ENCODE results near the gene CXCR2.
"Not testable (repeated sequence)": the region's sequence is repeated elsewhere in the genome, so short reads cannot be mapped to it uniquely, and the experiment has no call there.

CXCR2 gene

GRCh38 chr2:218130822-218131221 lies 5.0 kb downstream of the CXCR2 start:
- no peak for DNase-seq

- DNase-seq: no peak
Measured at GRCh38 chr2:218137514-218137913, 11.7 kb downstream of the CXCR2 start.

GRCh38 chr2:218138047-218138446 lies 12.2 kb downstream of the CXCR2 start:
- no peak for DNase-seq

GRCh38 chr2:218145124-218145523 lies 19.3 kb downstream of the CXCR2 start:
- no peak for DNase-seq

- DNase-seq: no peak
Measured at GRCh38 chr2:218146056-218146455, 20.2 kb downstream of the CXCR2 start.

GRCh38 chr2:218149098-218149497 lies 23.3 kb downstream of the CXCR2 start:
- no peak for DNase-seq

- DNase-seq: no peak
Measured at GRCh38 chr2:218149848-218150440, 24.1 kb downstream of the CXCR2 start.

GRCh38 chr2:218152172-218152571 lies 26.3 kb downstream of the CXCR2 start:
- DNase-seq: no peak

- no peak for DNase-seq
Measured at GRCh38 chr2:218152777-218153176, 26.9 kb downstream of the CXCR2 start.

GRCh38 chr2:218155953-218156479 lies 30.2 kb downstream of the CXCR2 start:
- DNase-seq: no peak

GRCh38 chr2:218161644-218162043 lies 35.8 kb downstream of the CXCR2 start:
- DNase-seq: no peak

GRCh38 chr2:218162814-218163213 lies 37.0 kb downstream of the CXCR2 start:
- no peak for DNase-seq

- peak; percentile 44 to 68 for DNase-seq
Measured at GRCh38 chr2:218166791-218167190, 41.0 kb downstream of the CXCR2 start, which contains the start of gene CXCR1. Gene CXCR1, minus strand, starts transcription at chr2:218166962. Its CDS starts 1,751 bp downstream, at chr2:218165211.

GRCh38 chr2:218168016-218168415 lies 42.2 kb downstream of the CXCR2 start:
- DNase-seq: no peak

GRCh38 chr2:218168635-218169462 lies 43.0 kb downstream of the CXCR2 start:
- peak; percentile 65 to 76 for DNase-seq

GRCh38 chr2:218169757-218170546 lies 44.1 kb downstream of the CXCR2 start:
- DNase-seq: no peak

GRCh38 chr2:218171744-218172143 lies 45.9 kb downstream of the CXCR2 start:
- DNase-seq: not testable (repeated sequence)

GRCh38 chr2:218172845-218173244 lies 47.0 kb downstream of the CXCR2 start:
- no peak for DNase-seq

- no peak for DNase-seq
Measured at GRCh38 chr2:218179782-218180181, 54.0 kb downstream of the CXCR2 start.

- no peak for DNase-seq
Measured at GRCh38 chr2:218180467-218181114, 54.8 kb downstream of the CXCR2 start.

- DNase-seq: no peak
Measured at GRCh38 chr2:218184331-218184730, 58.5 kb downstream of the CXCR2 start.

- peak; percentile 75 to 81 for DNase-seq
Measured at GRCh38 chr2:218186355-218186766, 60.5 kb downstream of the CXCR2 start.

Data from CD4-positive, alpha-beta T cell treated with Interleukin-1 beta for 1 hour (primary cell).